Suprapubic skin (tissue), 4 donors: Measurements from ENCODE around the gene SLC19A2.

Experiments used
- EP300 ChIP-seq: sonication (generic); formaldehyde crosslinking; IDR thresholded peaks from one replicate; pipeline ENCODE4 v1.6.1; 2017; ENCODE audit warnings: antibody characterized with exemption
- POLR2A ChIP-seq, 2 donors: fragments of 450-650 bp; IDR thresholded peaks; one replicate each; pipeline ENCODE4 v1.6.1; 2017; ENCODE audit warnings: antibody characterized with exemption in 2 of 2, mild to moderate bottlenecking in 2 of 2, moderate library complexity in 2 of 2
- POLR2AphosphoS5 ChIP-seq, 3 donors: sonication (generic); formaldehyde crosslinking; IDR thresholded peaks; one replicate each; pipeline ENCODE4 v1.6.1; 2017; ENCODE audit warnings: antibody characterized with exemption in 3 of 3
- TF ChIP-seq, protein P1 (sequence below), 2 donors: fragments of 200-600 bp in 1 of 2; fragments of 450-650 bp in 1 of 2; sonication (generic) in 1 of 2; IDR thresholded peaks; one replicate each; pipeline ENCODE4 v1.5.1; 2016 to 2019; ENCODE audit warnings: antibody characterized with exemption in 2 of 2, mild to moderate bottlenecking in 1 of 2, moderate library complexity in 1 of 2

DNA sequence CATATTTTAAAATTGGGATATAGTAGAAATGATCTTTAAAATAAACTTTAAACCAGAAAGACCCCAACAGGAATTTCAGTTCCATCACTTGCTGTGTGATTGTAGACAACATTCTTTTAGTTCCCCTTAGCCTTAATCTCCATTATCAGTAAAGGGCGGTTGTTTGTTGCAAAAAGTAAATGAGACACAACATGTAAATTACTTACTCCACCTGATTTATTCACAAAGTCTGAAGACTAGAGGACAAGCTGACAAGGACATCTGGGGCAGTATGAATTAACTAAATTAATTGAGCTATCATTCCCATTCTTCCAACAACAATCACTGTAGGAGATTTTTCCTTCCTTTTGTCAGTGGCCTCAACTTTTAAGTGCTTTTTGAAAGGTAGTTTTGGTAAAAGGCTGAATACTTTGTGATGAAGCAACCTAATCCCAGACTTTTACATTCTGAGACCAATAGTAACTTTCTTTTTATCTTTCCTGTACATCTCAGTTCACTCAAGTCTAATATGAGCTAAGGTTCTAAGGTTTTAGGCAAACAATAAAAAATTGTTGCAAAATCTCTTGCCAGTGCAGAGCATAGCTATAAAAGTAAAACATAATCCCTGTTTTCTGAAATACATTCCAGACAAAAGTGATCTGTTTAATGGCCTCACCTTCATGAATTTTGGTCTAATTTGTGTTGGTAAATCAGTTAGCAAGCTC lies 6.2 kb downstream of the SLC19A2 start:
- TF ChIP-seq, protein P1, sequence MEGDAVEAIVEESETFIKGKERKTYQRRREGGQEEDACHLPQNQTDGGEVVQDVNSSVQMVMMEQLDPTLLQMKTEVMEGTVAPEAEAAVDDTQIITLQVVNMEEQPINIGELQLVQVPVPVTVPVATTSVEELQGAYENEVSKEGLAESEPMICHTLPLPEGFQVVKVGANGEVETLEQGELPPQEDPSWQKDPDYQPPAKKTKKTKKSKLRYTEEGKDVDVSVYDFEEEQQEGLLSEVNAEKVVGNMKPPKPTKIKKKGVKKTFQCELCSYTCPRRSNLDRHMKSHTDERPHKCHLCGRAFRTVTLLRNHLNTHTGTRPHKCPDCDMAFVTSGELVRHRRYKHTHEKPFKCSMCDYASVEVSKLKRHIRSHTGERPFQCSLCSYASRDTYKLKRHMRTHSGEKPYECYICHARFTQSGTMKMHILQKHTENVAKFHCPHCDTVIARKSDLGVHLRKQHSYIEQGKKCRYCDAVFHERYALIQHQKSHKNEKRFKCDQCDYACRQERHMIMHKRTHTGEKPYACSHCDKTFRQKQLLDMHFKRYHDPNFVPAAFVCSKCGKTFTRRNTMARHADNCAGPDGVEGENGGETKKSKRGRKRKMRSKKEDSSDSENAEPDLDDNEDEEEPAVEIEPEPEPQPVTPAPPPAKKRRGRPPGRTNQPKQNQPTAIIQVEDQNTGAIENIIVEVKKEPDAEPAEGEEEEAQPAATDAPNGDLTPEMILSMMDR (IDR thresholded peaks at IDR 0.05), result no peak
- TF ChIP-seq POLR2A (IDR thresholded peaks at IDR 0.05) (no peak), EP300 (no peak), POLR2AphosphoS5 (IDR thresholded peaks at IDR 0.05) (no peak)
